ENCODE data around the gene TMEM52.

Gene TMEM52

DNA sequence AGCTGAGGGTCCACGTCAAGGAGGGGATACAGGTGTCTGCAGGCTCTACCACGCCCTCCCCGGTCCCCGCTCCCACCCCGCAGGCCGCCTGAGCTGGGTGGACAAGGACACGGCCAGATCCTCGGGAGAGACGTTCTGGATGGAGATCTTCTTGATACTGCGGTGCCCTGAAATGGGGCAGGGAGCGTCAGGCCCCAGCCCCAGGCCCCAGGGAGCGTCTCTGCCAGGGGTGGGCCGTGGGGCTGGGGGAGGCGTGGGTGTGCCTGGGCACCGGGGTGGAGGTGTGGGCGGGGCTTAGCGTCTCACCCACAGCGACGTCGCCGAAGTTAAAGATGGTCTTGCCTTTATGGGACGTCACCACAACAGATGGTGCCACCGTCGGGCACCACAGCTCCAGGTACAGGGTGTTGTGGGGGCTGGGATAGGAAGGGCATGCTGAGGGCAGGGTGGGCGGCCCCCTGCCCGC lies 7.3 kb upstream of the TMEM52 start:
- DNase-seq (ENCODE audit: low read depth), result no peak

DNA sequence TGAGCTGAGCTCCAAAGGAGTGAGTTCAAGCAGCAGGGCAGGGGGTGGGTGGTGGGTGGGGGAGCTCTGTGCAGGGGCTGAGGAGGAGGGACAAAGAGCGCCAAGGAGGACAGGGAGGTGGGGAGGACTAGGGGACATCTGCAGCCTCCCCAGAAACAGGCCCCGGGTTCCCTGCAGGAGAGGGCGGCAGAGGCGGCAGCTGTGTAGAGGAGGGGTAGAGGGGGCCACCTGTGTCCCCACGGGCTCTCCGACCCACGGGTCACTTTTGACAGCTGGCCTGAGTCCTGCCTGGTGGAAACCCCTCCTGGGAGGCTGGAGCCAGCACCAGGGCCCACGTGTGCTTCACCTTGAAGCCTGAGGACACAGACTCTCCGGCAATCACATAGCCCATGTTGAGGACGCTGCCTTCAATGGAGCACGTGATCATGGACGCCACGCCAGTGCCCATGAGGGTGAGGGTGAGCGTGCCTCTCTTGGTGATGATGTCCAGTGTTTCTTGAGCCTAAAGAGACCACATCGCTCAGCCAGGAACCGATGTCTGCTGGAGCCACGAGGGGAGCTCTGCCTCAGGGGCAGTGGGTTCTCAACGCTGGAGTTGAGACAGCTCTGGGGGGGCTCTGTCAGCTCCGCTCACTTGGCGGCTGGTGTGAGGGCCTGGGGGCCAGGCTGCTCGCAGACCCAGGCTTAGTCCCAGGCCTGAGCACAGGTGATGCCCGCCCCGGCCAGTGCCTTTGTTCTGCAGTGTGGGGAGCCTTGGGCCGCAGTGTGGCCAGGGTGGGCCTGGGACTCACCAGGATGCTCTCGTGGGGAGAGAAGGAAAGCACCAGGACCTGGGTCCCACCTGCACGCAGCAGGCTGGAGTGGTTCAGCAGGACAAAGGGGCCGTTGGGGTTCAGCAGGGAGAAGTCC lies 6.6 kb upstream of the TMEM52 start:
- no peak for DNase-seq (ENCODE audit: low read depth)

DNA sequence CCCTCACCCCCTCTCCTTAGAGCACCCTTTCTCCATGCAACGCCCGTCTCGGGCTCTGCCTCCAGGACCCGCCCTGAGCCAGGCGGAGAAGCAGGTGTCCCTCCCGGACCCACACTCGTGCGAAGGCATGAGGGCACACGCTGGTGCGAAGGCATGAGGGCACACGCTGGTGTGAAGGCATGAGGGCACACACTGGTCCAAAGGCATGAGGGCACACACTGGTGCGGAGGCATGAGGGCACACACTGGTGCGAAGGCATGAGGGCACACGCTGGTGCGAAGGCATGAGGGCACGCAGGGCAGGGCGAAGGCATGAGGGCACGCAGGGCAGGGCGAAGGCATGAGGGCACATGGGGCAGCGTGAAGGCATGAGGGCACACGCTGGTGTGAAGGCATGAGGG lies 5.8 kb upstream of the TMEM52 start:
- DNase-seq (ENCODE audit: low read depth), result no peak

DNA sequence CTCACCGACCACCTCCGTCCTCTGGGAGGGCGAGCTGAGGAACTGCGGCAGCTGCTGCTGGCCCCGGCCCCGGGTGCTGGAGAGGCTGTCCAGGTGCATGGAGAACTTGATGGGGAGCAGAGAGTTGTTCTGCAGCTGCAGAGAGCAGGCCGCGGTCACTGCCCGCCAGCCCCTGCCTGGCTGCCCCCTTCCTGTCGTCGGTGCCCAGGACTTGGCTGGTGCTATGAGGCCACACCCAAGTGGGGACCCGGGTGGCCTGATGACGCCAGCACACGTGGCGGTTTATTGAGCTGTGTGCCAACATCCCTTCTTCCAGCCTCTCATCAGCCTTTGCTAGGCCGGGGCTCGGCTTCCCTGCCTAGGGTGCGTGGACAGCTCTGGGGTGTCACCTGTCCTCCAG lies 5.3 kb upstream of the TMEM52 start:
- no peak for DNase-seq (ENCODE audit: low read depth)

DNA sequence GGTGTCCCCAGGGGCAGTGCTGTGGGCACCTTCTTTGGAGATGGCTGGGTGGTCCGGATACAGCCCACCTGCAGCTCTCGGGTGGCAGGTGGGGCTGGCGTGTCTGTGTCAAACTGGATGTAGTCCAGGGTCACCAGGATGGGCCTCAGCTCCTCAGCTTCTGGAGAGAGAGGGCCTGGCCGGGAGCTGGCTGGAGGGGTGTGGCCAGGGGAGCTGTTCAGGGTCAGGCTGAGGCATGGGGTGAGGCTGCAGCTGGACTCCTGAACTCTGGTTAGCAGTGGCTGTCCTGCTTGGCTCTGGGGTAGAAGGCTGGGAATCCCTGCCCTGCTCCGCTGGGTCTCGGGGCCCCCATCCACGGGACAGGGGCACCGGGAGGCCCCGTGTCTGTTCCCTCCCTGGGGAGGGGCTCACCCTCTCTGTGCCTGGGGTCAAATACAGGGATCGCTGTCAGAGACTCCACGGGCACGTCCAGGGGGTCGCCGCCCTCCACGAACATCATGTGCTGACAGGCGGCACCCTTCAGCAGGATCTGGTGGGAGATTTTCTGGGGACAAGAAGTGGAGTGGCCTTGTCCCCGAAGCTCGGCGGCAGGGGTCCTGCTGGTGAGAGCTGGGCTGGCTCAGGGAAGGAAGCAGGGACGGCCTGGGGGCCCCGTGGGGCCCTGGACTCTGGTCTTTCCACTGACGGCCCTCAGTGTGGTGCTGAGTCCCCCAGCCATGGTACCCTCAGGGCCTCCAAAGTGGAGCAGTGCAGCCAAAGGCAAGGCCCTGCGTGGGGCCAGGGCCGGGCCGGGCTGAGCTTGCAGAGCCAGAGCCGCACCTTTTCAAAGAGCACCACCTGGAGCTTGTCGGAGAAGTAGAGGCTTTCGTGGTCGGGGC lies 4.1 kb upstream of the TMEM52 start:
- DNase-seq (ENCODE audit: low read depth), result no peak

DNA sequence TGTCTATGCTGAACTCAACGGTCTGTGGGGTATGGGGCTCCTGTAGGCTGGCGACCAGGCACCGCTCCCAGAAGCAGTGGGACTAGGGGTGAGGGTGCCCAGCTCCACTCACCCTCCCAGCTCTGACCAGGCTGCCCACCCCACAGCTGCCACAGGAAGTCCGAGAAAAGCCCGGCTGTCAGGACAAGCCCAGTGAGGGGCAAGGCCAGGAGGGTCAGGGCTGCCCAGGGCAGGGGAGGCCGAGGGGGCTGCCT lies 3.5 kb upstream of the TMEM52 start:
- no peak for DNase-seq (ENCODE audit: low read depth)

DNA sequence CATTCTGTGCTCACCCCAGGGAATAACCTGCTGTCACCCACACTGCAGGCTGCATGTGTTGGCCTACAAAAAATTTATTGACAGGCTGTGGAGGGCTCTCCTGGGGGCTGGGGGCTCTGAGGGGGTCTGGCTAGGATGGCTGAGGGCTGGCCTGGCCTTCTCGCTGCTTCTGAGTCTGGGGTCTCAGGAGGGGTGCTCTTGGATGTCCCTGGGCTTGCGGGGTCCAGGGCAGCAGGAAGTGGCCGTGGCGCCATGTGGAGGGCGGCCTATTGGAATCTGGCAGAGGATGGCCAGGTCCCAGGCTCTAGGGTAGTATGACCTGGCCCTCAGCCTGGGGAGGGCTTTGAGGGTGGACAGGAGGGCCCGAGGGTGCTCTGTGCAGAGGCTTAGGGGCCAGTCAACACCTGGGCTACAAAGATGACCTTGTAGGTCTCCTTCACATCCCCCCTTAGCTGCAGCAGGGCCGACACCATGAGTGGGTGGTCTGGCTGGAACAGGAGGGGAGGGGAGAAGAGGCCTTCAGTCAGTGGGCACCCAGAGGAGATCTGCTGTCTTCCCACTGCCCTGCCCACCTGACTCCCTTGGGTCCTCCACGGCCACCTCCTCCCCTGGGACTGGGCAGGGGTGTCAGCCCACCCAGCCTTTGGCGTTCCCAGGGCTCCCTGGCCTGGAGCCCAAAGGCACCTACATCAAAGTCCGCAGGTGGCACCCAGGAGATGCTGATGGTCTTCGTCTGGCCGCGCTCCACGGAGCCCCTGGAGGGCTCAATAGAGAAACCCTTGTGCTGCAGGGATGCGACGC lies 3.0 kb upstream of the TMEM52 start:
- DNase-seq (ENCODE audit: low read depth), result no peak

DNA sequence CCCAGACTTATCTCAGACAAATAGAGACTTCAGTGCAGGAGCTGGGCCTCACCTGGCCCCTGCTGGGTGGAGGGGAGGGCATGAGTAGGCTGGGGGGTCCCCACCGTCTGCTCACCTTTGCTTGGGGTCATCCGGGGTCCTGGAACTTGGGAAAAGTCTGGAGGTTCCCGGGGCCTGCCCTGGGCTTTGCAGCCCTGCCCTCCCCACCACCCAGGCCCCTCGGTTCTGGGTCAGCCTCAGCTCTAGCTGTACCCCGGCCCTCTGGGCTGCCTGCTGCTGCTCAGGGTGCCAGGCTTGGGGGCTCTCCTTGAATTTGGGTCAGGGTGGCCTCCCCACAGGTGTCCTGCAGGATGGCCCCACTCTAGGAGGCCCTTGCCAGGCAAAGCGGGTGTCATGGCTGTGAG lies 2.4 kb upstream of the TMEM52 start:
- DNase-seq (ENCODE audit: low read depth), result no peak

DNA sequence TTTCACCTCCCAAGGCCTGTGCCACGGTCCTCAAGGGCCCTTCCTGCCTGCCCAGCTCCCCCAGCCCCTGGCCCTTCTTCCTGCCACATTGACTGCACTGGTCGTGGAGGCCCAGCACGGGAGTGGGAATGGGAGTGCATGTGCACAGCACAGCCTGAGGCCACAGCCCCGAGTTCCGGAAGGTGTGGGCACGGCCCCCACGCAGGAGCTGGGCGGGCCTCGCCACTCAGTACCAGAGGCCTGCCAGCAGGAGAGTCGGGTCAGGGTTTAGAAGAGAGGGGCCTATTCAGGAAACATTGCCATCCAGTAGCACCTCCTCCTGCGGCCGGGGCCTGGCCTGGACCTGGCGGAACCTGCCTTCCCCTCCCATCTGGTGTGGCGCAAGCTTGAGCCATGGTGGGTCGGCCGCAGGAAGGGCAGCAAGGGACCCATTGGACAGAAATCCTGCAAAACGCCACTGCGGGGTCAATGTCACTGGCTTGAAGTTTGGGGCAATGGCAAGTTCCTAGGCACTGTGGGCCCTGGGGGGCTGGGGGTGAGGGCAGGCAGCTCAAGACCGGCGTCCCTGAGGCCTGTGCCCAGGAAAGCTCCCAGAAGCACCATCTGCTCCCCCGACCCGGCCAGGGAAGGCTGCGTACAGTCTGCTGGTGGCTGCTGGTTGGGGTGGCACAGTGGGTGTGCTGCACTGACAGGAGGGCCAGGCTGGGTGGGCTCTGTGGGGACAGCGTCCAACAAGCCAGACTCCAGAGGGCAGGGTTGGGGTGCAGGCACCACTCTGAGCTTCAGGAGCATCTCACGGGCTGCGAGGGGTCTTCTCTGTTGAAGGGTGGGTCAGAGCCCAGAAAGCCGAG lies 1.8 kb upstream of the TMEM52 start:
- DNase-seq (ENCODE audit: low read depth), result no peak

DNA sequence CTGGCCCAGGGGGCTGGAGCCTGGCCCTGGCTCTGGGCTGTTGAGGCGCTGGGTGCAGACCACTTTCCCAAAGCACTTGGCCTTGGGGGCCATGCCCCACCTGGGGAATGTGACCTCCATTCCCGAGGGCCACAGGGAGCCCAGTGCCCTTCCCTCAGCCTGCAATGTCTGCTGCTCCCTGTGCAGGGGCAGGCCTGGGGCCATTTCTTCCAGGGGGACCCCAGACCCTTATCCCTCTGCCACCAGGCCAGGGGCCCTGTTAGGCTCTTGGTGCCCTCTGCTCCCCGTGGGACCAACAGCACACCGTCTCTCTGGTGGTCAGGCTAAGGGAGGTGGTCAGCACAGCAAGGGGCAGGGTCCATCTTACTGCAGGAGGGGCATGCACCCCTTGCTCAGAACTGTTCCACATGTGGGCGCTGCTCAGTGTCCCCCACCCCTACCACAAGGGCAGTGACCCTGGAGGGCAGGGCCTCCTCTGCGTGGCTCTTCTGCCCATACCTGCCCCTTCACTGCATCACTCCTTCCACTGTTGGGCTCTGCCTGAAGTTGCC lies 1.1 kb upstream of the TMEM52 start:
- no peak for DNase-seq (ENCODE audit: low read depth)

DNA sequence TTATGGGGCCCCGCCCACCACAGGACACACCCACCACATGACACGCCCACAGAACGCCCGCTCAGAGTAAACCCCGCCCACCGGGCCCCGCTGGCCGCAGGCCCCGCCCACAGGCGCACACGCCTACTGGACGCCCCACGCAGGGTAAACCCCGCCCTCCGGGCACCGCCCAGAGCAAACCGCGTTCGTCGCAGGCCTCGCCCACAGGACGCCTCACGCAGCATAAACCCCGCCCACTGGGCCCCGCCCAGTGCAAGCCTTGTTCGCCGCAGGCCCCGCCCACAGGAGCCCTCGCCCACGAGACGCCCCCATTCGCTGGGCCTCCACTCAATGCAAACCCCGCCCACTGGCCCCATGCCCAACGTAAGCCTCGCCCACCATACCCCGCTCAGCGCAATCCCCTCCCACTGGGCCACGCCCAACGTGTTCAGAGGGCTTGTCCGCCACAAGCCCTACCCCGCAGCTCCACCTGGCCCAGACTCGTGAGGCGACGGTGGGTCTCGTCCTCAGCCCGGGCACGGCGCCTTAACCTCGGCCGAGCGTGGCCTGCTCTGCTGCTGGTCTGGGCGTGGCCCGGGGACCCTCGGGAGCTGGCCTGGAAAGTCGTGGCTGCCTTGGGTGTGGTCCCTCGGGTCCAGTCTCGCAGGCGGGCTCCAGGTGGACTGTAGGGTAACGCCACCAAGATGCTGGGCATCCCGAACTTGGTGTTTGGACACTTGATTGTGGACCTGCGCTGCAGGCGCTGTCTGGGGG lies 401 bp upstream of the TMEM52 start:
- peak; percentile 88 for DNase-seq (ENCODE audit: low read depth)

DNA sequence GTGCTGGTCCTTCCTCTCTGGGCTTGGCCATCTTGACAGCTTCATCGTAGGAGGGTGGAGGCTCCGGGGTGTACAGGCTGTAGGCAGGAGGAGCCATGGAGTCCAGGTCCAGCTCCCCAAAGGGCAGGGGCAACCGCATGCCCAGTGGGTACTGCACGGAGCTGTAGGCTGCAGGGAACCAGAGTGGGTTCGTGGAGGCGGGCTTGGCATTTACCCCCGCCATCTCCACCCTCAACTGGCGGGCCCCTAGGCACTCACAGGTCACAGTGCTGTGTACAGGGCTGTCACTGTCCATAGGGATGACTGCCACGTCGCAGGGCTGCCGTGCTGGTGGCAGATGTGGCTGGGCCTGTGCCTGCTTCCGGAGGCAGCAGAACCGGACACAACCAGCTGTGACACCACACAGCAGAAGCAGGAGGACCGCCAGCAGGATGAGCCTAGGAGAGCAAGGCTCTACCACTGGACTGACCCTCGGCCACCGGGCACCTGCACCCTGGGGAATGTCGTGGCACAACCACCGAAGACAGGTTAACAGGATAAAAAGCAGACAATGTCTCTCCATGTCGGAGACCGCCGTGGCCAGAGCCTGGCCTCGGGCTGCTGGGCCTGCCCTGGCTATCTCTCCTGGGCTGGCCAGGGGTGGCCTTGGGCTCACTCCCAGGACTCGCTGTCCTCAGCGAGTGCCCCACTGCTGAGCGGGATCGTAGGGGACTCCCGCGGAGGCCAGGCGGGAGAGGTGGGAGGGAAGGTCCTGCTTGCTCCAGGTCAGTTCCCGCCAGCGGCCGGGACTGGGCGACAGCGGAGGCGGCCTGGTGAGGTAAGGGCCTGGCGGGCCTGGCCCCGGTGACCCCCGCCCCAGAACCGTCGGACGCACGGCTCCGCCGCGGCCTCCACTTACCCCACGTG lies 831 bp downstream of the TMEM52 start:
- no peak for DNase-seq (ENCODE audit: low read depth)

DNA sequence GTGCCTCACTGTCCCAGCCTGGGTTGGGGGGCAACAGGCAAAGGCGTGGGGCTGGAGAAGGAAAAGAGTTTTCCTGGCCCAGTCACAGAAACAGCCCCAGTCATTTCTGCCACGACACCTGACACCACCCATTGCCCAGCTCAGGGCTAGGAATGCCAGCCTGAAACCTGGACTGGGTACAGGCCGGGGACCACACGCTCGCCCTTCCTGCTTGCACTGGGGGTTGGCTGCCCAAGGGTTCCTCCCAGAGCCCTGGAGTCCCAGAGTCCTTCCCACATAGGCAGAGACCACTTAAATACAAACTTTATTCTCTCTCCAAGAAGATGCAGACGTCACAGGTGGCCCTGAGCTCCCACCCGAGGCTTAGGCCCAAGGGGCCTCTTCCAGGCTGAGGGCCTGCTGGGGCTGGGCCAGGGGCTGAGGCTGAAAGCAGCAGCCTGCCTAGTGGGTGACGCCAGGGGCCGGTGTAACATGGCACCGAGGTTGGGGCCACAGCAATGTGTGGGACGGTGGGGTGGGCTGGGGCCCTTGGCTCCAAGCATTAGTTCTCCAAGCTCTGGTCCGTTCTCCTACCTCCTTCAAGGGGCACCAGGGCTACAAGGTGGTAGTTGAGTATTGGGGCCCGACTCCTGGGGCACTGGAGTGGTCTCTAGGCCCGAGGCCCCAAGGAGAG lies 1.6 kb downstream of the TMEM52 start:
- DNase-seq (ENCODE audit: low read depth), result no peak

DNA sequence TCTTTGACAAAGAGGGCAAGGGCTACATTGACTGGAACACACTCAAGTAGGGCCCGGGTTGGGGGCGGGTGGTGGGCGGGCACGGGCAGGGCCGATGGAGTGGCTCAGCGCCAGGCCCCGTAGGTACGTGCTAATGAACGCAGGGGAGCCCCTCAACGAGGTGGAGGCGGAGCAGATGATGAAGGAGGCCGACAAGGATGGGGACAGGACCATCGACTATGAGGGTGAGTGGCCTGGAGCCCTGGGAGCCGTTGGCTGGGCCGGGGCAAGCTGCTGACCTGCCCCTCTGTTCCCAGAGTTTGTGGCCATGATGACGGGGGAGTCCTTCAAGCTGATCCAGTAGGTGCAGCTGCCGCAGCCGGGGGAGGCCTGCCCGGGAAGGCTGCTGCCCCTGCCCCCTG lies 2.2 kb downstream of the TMEM52 start:
- no peak for DNase-seq (ENCODE audit: low read depth)

DNA sequence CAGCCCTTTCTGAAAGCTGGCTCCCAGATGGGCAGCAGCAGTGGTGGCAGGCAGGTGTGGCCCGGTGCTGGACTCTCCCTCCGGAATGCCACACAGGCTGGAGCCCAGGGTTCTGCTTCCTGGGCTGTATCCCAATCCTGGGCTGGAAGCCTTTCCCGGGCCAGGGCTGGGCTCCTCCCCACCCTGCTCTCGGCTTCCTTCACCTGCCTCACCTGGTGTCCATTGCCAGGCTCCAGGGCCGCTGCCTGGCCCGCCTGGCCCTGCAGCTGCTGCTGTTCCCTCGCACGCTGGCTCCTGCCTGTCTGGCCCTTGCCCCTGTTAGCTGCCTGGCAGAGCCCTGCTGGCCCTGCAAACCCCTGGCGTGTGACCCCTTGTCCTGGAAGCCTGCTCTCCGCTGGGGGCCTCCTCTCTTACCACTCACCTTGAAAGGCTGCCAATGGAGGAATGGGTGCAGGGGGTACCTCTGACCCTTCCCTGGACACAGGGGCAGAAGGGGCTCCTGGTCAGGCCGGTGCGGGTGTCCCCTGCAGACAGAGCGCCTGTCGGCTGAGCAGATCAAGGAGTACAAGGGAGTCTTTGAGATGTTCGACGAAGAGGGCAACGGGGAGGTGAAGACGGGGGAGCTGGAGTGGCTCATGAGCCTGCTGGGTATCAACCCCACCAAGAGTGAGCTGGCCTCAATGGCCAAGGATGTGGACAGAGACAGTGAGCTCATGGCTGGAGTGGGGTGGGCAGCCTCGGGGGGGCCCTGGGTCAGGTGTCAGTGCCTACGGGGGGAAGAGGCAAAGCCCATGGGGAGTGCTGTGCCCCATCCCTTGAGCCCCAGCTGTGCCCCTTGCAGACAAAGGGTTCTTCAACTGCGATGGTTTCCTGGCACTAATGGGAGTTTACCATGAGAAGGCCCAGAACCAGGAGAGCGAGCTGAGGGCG lies 2.9 kb downstream of the TMEM52 start:
- no peak for DNase-seq (ENCODE audit: low read depth)

DNA sequence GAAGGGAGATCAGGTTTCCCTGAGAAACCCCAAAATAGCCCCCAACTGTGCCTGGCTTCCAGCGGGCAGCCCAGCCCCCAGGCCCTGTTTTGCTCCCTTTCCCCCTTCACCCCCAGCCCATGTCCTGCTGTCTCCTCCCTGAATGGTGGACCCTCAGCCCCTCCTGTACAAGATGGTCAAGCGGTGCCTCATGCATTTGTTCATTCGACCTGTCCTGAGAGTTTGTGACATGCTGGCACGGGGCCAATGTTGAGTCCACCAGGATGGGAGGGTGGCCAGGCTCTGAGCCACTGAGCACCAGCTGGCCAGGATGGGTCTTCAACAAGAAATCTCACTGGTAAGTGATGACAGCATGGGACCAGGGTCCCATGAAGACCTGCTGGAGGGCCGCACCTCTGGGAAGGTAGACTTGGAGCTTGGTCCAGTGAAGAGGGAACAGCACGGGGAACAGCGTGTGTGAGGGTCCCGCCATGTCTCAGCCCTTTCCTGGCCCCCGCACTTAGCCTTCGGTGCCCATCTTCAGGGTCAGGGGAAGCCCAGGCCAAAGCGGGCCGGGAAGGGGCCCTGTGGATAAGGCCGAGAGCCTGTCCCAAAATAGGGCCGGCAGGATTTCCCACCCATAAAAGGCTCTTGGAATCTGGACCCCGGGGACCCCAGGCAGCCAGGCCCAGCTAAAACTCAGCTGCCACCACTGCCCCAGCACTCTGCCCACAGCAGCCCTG lies 3.9 kb downstream of the TMEM52 start, which contains the start of gene CALML6:
CALML6 (plus strand) TSS at position 290 of the 722 bp plus-strand sequence; CDS start at position 311, 21 bp downstream.
- DNase-seq (ENCODE audit: low read depth), result no peak

Data from GM04504 (cell line).